Ascending aorta (tissue), 2 donors: ENCODE results near the gene NIM1K. TPM values are rescaled to one million over a fixed set of nuclear protein-coding genes. Genes with fewer than 3 reads are reported as not detected.
A peak's percentile ranks its signal among the peaks of the same experiment; 100 is the strongest.

Source experiments
- DNase-seq, 2 donors: peaks; one replicate each; pipeline ENCODE4 v3.0.0-alpha.2; 2019; ENCODE audit warnings: low spot score in 2 of 2
- H3K27ac ChIP-seq, 2 donors: fragments of 200-600 bp; sonication (generic); one replicate each; pipeline ENCODE4 v1.5.1; 2016 to 2017; ENCODE audit warnings: mild to moderate bottlenecking in 1 of 2
- H3K27me3 ChIP-seq: fragments of 200-600 bp; sonication (generic); one replicate; pipeline ENCODE4 v1.5.1; 2017
- H3K36me3 ChIP-seq, 2 donors: fragments of 200-600 bp; sonication (generic); one replicate each; pipeline ENCODE4 v1.5.1; 2016
- H3K4me1 ChIP-seq, 2 donors: fragments of 200-600 bp; sonication (generic); one replicate each; pipeline ENCODE4 v1.5.1; 2016 to 2017; ENCODE audit warnings: mild to moderate bottlenecking in 1 of 2
- H3K4me3 ChIP-seq, 2 donors: fragments of 200-600 bp; sonication (generic); one replicate each; pipeline ENCODE4 v1.5.1; 2016 to 2017; ENCODE audit warnings: mild to moderate bottlenecking in 1 of 2
- H3K9me3 ChIP-seq, 2 donors: fragments of 200-600 bp; sonication (generic); one replicate each; pipeline ENCODE4 v1.5.1; 2016
- CTCF ChIP-seq, 3 experiments: fragments of 200-600 bp in 2 of 3; fragments of 450-650 bp in 1 of 3; sonication (generic) in 2 of 3; IDR thresholded peaks; one replicate each; pipeline ENCODE4 v1.5.1; 2016 to 2019; ENCODE audit warnings: antibody characterized with exemption in 3 of 3, mild to moderate bottlenecking in 1 of 3, moderate library complexity in 1 of 3
- intact Hi-C: fragments of 100-400 bp; cut with DNase I; formaldehyde crosslinking; loops from one replicate; pipeline ENCODE4 v1.15.1; 2023
- total RNA-seq: library from RNA; depleted of rRNA; stranded (reverse); fragments of >200 nt; gene quantifications from one replicate; pipeline ENCODE4 v1.1.0, GENCODE V29; 2016

Gene NIM1K
- total RNA-seq, 1 donor from 2014 or later, result not detected

- no peak for DNase-seq
- no peak for TF ChIP-seq CTCF (IDR thresholded peaks at IDR 0.05)
- no peak overlapping the region for H3K27ac ChIP-seq
Measured at GRCh38 chr5:43150075-43150474, 42.0 kb upstream of the NIM1K start.

GRCh38 chr5:43150748-43151147 is 41.3 kb upstream of the NIM1K start:
- Histone ChIP-seq H3K4me3 (no peak overlapping the region), H3K36me3 (peaks cover 0 to 5% of the 10 kb centered on the region in 2 donors), H3K9me3 (no peaks in the 10 kb centered on the region), H3K4me1 (peaks cover 5 to 13% of the 10 kb centered on the region in 2 donors), H3K27ac (no peak overlapping the region), H3K27me3 (no peaks in the 10 kb centered on the region)
- intact Hi-C loops, result no loop called here
- no peak for TF ChIP-seq CTCF (IDR thresholded peaks at IDR 0.05)
- no peak for DNase-seq

More at GRCh38 chr5:43150075-43150474, 42.0 kb upstream of the NIM1K start:
- peaks cover 5 to 13% of the 10 kb centered on the region in 2 donors for H3K4me1 ChIP-seq
- no peaks in the 10 kb centered on the region for H3K27me3 ChIP-seq
- peaks cover 3 to 5% of the 10 kb centered on the region in 2 donors for H3K36me3 ChIP-seq
- no peaks in the 10 kb centered on the region for H3K9me3 ChIP-seq
- no peak overlapping the region for H3K4me3 ChIP-seq
- intact Hi-C loops, result no loop called here

GRCh38 chr5:43152946-43153345 is 39.1 kb upstream of the NIM1K start:
- no peak for TF ChIP-seq CTCF (IDR thresholded peaks at IDR 0.05)
- H3K4me1 ChIP-seq, result peaks cover 5 to 17% of the 10 kb centered on the region in 2 donors
- intact Hi-C loops, result no loop called here
- H3K36me3 ChIP-seq, result no peaks in the 10 kb centered on the region
- H3K4me3 ChIP-seq, result no peak overlapping the region
- H3K9me3 ChIP-seq, result no peaks in the 10 kb centered on the region
- no peak for DNase-seq
- no peak overlapping the region for H3K27ac ChIP-seq
- no peaks in the 10 kb centered on the region for H3K27me3 ChIP-seq

GRCh38 chr5:43154469-43154868 is 37.6 kb upstream of the NIM1K start:
- no peak for TF ChIP-seq CTCF (IDR thresholded peaks at IDR 0.05)
- Histone ChIP-seq H3K4me3 (peak overlapping the region in 1 of 2 donors; percentile 12), H3K27me3 (no peaks in the 10 kb centered on the region), H3K4me1 (peaks cover 5 to 17% of the 10 kb centered on the region in 2 donors), H3K9me3 (no peaks in the 10 kb centered on the region), H3K27ac (no peak overlapping the region), H3K36me3 (no peaks in the 10 kb centered on the region)
- DNase-seq, result no peak
- intact Hi-C loops, result no loop called here

- intact Hi-C loops, result no loop called here
- H3K9me3 ChIP-seq, result no peaks in the 10 kb centered on the region
- no peaks in the 10 kb centered on the region for H3K36me3 ChIP-seq
- no peak overlapping the region for H3K4me3 ChIP-seq
- peaks cover 5 to 17% of the 10 kb centered on the region in 2 donors for H3K4me1 ChIP-seq
- H3K27ac ChIP-seq, result no peak overlapping the region
- DNase-seq, result no peak
- H3K27me3 ChIP-seq, result no peaks in the 10 kb centered on the region
- TF ChIP-seq CTCF (IDR thresholded peaks at IDR 0.05), result no peak
Measured at GRCh38 chr5:43155394-43156096, 36.5 kb upstream of the NIM1K start.
